DOHH2 (cell line): ENCODE measurements around the gene ZIC1.

Source experiments
- H3F3A ChIP-seq: fragments of 200-600 bp; sonication (generic), shearing (Covaris generic); 2 replicates; pipeline ENCODE4 v1.6.0; 2016; ENCODE audit warnings: antibody characterized with exemption, mild to moderate bottlenecking; ENCODE audit not compliant: control insufficient read depth, insufficient read depth
- H3K27ac ChIP-seq: fragments of 200-600 bp; sonication (generic); 2 replicates; pipeline ENCODE4 v1.5.1; 2014; ENCODE audit warnings: low read depth, mild to moderate bottlenecking, low read length, moderate library complexity
- H3K27me3 ChIP-seq: fragments of 200-600 bp; sonication (generic); 2 replicates; pipeline ENCODE4 v1.6.1; 2014; ENCODE audit warnings: mild to moderate bottlenecking, low read length, mixed read lengths; ENCODE audit not compliant: control insufficient read depth
- H3K36me3 ChIP-seq: fragments of 200-600 bp; sonication (generic); 2 replicates; pipeline ENCODE4 v1.6.1; 2014; ENCODE audit warnings: mild to moderate bottlenecking, low read length, moderate library complexity, mixed read lengths; ENCODE audit not compliant: control insufficient read depth
- H3K4me1 ChIP-seq: fragments of 200-600 bp; sonication (generic); 2 replicates; pipeline ENCODE4 v1.6.1; 2014; ENCODE audit warnings: mild to moderate bottlenecking, low read length, mixed read lengths; ENCODE audit not compliant: control insufficient read depth
- H3K4me2 ChIP-seq: fragments of 200-600 bp; sonication (generic); 2 replicates; pipeline ENCODE4 v1.6.0; 2014; ENCODE audit warnings: mild to moderate bottlenecking, low read length, moderate library complexity
- H3K4me3 ChIP-seq: fragments of 200-600 bp; sonication (generic); 2 replicates; pipeline ENCODE4 v1.5.1; 2014; ENCODE audit warnings: mild to moderate bottlenecking, low read length, mixed read lengths
- H3K79me2 ChIP-seq: fragments of 200-600 bp; sonication (generic); 2 replicates; pipeline ENCODE4 v1.6.1; 2014; ENCODE audit warnings: mild to moderate bottlenecking, low read length, mixed read lengths; ENCODE audit not compliant: control insufficient read depth
- H3K9me2 ChIP-seq: fragments of 200-600 bp; sonication (generic); replicated peaks from 2 replicates; pipeline ENCODE4 v1.6.1; 2014; ENCODE audit warnings: mild to moderate bottlenecking, low read length, mixed read lengths; ENCODE audit not compliant: control insufficient read depth
- H3K9me3 ChIP-seq: fragments of 200-600 bp; sonication (generic); 2 replicates; pipeline ENCODE4 v1.6.1; 2014; ENCODE audit warnings: antibody characterized with exemption, low read length, mixed read lengths; ENCODE audit not compliant: control insufficient read depth, insufficient read depth
- H4K20me1 ChIP-seq: fragments of 200-600 bp; sonication (generic); 2 replicates; pipeline ENCODE4 v1.6.0; 2014; ENCODE audit warnings: low read depth, mild to moderate bottlenecking, antibody characterized with exemption, low read length, moderate library complexity; ENCODE audit not compliant: control insufficient read depth, insufficient read depth
- CTCF ChIP-seq: fragments of 200-600 bp; sonication (generic); IDR thresholded peaks from one replicate; pipeline ENCODE4 v1.5.1; 2014; ENCODE audit warnings: antibody characterized with exemption, mild to moderate bottlenecking, low read depth, low read length; ENCODE audit not compliant: poor library complexity, severe bottlenecking
- EZH2phosphoT487 ChIP-seq: fragments of 200-600 bp; sonication (generic); IDR thresholded peaks from 2 replicates; pipeline ENCODE4 v1.6.1; 2017; ENCODE audit warnings: borderline replicate concordance, mild to moderate bottlenecking, antibody characterized with exemption, low read length, moderate library complexity, mixed read lengths

ZIC1 gene

DNA sequence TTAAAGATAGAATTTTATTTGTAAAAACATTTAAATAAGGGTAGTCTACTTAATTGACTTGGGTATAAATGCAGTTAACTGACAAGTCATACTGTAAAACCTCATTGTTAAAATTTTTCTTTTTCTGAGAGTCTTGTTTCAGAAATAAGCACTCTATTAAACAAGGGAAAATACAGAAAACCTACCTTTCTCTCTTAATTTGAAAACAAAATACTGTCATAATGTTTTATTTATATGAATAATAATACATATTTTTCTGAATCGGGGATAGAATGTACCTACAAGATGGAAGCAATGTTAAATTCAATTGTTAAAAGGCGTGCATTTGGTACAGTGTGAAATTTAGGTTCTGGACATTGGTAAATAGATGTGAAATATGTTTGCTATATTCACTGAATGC lies 17.8 kb downstream of the ZIC1 start:
- Histone ChIP-seq H3K27me3 (no peaks in the 10 kb centered on the region), H3K9me2 (no peaks in the 10 kb centered on the region), H3K4me1 (no peaks in the 10 kb centered on the region), H3K36me3 (no peaks in the 10 kb centered on the region), H3K79me2 (no peaks in the 10 kb centered on the region), H3K27ac (no peak overlapping the region), H3K4me2 (no peak overlapping the region), H4K20me1 (no peaks in the 10 kb centered on the region), H3K4me3 (no peak overlapping the region), H3F3A (no peaks in the 10 kb centered on the region), H3K9me3 (no peaks in the 10 kb centered on the region; the same call in 1 of the 2 replicates)
- TF ChIP-seq EZH2phosphoT487 (no peak), CTCF (no peak)

DNA sequence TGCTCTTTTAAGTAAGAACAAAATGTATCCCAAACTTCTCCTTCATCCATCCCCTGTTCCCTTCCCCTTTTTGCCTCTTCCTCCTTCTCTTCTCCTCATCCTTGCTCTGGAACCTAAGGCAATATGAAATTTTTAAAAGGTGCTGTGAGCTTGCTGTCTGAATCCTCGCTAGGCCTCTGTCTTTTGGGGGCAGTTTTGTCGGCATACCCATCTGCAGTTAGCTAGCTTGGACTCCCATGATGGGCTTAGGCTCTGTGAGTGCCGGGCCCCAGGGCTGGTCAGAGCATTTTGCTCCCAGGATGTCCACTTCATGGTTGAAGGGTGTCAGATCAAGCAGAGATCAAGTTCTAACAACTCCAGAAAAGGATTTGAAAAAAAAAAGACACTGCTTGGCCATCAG lies 18.6 kb downstream of the ZIC1 start:
- H3K4me3 ChIP-seq, result no peak overlapping the region
- H3K9me3 ChIP-seq, result no peaks in the 10 kb centered on the region; the same call in 1 of the 2 replicates
- H3K79me2 ChIP-seq, result no peaks in the 10 kb centered on the region
- H3K4me1 ChIP-seq, result no peaks in the 10 kb centered on the region
- no peaks in the 10 kb centered on the region for H3K9me2 ChIP-seq
- H4K20me1 ChIP-seq, result no peaks in the 10 kb centered on the region
- no peaks in the 10 kb centered on the region for H3F3A ChIP-seq
- H3K27me3 ChIP-seq, result no peaks in the 10 kb centered on the region
- H3K36me3 ChIP-seq, result no peaks in the 10 kb centered on the region
- H3K4me2 ChIP-seq, result no peak overlapping the region
- TF ChIP-seq EZH2phosphoT487 (no peak), CTCF (no peak)
- no peak overlapping the region for H3K27ac ChIP-seq

DNA sequence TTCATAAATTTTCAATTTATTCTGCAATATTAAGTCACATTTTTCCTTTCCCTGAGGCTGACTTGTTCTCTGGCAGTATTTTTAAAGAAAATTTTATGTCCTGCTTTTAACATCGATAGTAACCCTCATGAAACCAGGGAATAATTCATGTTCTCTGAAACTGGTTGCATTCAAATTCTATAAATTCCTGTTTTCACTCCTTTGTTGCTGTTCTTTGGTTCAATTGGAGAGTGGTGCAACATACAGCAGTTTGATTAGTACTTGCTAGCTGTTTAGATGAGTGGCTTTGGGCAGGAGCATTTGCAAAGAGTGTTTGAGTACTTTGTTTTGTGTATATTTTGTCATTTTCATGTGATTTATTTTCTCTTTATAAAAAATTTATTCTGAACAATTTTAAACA lies 19.2 kb downstream of the ZIC1 start:
- Histone ChIP-seq H3K4me2 (no peak overlapping the region), H3K27me3 (no peaks in the 10 kb centered on the region), H3K79me2 (no peaks in the 10 kb centered on the region), H3K9me2 (no peaks in the 10 kb centered on the region), H3K36me3 (no peaks in the 10 kb centered on the region), H3K4me1 (no peaks in the 10 kb centered on the region), H3F3A (no peaks in the 10 kb centered on the region), H3K4me3 (no peak overlapping the region), H3K9me3 (no peaks in the 10 kb centered on the region), H4K20me1 (no peaks in the 10 kb centered on the region), H3K27ac (no peak overlapping the region)
- TF ChIP-seq CTCF (no peak), EZH2phosphoT487 (no peak)

- H3K9me3 ChIP-seq, result no peaks in the 10 kb centered on the region
- H3K9me2 ChIP-seq, result no peaks in the 10 kb centered on the region
- H3F3A ChIP-seq, result no peaks in the 10 kb centered on the region
- H3K79me2 ChIP-seq, result no peaks in the 10 kb centered on the region
- no peaks in the 10 kb centered on the region for H3K4me1 ChIP-seq
- no peak for TF ChIP-seq EZH2phosphoT487
- no peak overlapping the region for H3K4me2 ChIP-seq
- no peaks in the 10 kb centered on the region for H4K20me1 ChIP-seq
- no peak overlapping the region for H3K4me3 ChIP-seq
- H3K27me3 ChIP-seq, result no peaks in the 10 kb centered on the region
- H3K27ac ChIP-seq, result no peak overlapping the region
- H3K36me3 ChIP-seq, result no peaks in the 10 kb centered on the region
Observed at GRCh38 chr3:147428754-147429153, 19.6 kb downstream of the ZIC1 start.
